Measurements from ENCODE around the gene ROR2. TPM values are rescaled to one million over a fixed set of nuclear protein-coding genes. Genes with fewer than 3 reads are reported as not detected.

The ROR2 gene
- total and polyA plus RNA-seq, 2 of the 8 experiments (the other 6 are each of a cell fraction or from before 2014, with no cell fraction given), result 2.7 to 4.3 TPM

- TF ChIP-seq ATF2 (IDR thresholded peaks at IDR 0.05; ENCODE audit: low read length) (no peak), CREB1 (IDR thresholded peaks at IDR 0.05) (no peak)
Observed at GRCh38 chr9:91786132-91786896, 163.7 kb downstream of the ROR2 start (continued).

Measured in H1 (cell line).